IMR-90 (cell line): ENCODE results near the gene DTL. TPM values are rescaled to one million over a fixed set of nuclear protein-coding genes. Genes with fewer than 3 reads are reported as not detected.
A peak's percentile ranks its signal among the peaks of the same experiment; 100 is the strongest.

ENCODE experiments used
- ATAC-seq: fragments of 200-7000 bp; cut with Tn5 transposase; 2 replicates; pipeline ENCODE4 v1.9.1; 2020; ENCODE audit warnings: low read depth, mild to moderate bottlenecking, moderate library complexity
- BruUV-seq: library from RNA; stranded (reverse); fragments of 400-500 nt; replicated peaks from 2 replicates; lab custom pipeline; 2021; lab: Mats Ljungman, UMichigan
- CTCF ChIA-PET: fragments of 300-600 bp; formaldehyde crosslinking; extraction: SDS; loops from one replicate; lab custom pipeline; 2021; ENCODE audit warnings: antibody characterized with exemption; lab: Yijun Ruan, JAX
- POLR2A ChIA-PET: fragments of 300-600 bp; sonication (Branson Sonifier 250); formaldehyde crosslinking; loops from one replicate; lab custom pipeline; 2022; ENCODE audit warnings: antibody characterized with exemption; ENCODE audit not compliant: unreplicated experiment; lab: Charles Lee
- DNase-seq: peaks from one replicate; pipeline ENCODE4 v3.0.0; 2013
- H2AFZ ChIP-seq: replicated peaks from 2 replicates; pipeline ENCODE3; 2013; ENCODE audit warnings: low read length, mild to moderate bottlenecking; ENCODE audit not compliant: poor library complexity
- H2AK5ac ChIP-seq: 2 replicates; pipeline ENCODE4 v1.6.1; 2013; ENCODE audit warnings: low read depth, low read length, inconsistent platforms
- H2AK9ac ChIP-seq: replicated peaks from 2 replicates; pipeline ENCODE3; 2013; ENCODE audit warnings: mild to moderate bottlenecking, low read depth, low read length, moderate library complexity; ENCODE audit not compliant: poor library complexity
- H2BK120ac ChIP-seq: 2 replicates; pipeline ENCODE4 v1.6.1; 2013; ENCODE audit warnings: low read depth, low read length, inconsistent platforms
- H2BK15ac ChIP-seq: 3 replicates; pipeline ENCODE4 v1.6.1; 2013; ENCODE audit warnings: low read depth, low read length, inconsistent platforms
- H2BK20ac ChIP-seq: 2 replicates; pipeline ENCODE4 v1.6.1; 2013; ENCODE audit warnings: low read depth, mild to moderate bottlenecking, inconsistent platforms, low read length, moderate library complexity
- H2BK5ac ChIP-seq: 2 replicates; pipeline ENCODE4 v1.6.1; 2013; ENCODE audit warnings: mild to moderate bottlenecking, low read depth, low read length, inconsistent platforms; ENCODE audit not compliant: poor library complexity, severe bottlenecking
- H3K14ac ChIP-seq: replicated peaks from 2 replicates; pipeline ENCODE4 v1.6.1; 2013; ENCODE audit warnings: low read depth, low read length, inconsistent platforms
- H3K18ac ChIP-seq: 2 replicates; pipeline ENCODE4 v1.6.1; 2013; ENCODE audit warnings: low read depth, low read length, control low read depth
- H3K23ac ChIP-seq: 2 replicates; pipeline ENCODE4 v1.6.1; 2013; ENCODE audit warnings: low read depth, low read length, inconsistent platforms
- H3K27ac ChIP-seq: 2 replicates; pipeline ENCODE4 v1.5.1; 2013; ENCODE audit warnings: mild to moderate bottlenecking, control low read depth, low read length; ENCODE audit not compliant: insufficient read depth
- H3K27me3 ChIP-seq: 2 replicates; pipeline ENCODE4 v1.6.1; 2013; ENCODE audit warnings: low read length; ENCODE audit not compliant: control insufficient read depth, insufficient read depth
- H3K36me3 ChIP-seq: 2 replicates; pipeline ENCODE4 v1.6.1; 2013; ENCODE audit warnings: low read length, mixed read lengths; ENCODE audit not compliant: control insufficient read depth, insufficient read depth
- H3K4ac ChIP-seq: 2 replicates; pipeline ENCODE4 v1.6.1; 2013; ENCODE audit warnings: low read depth, low read length, inconsistent platforms
- H3K4me1 ChIP-seq: 2 replicates; pipeline ENCODE4 v1.6.1; 2013; ENCODE audit warnings: low read length, mixed read lengths; ENCODE audit not compliant: control insufficient read depth, insufficient read depth
- H3K4me2 ChIP-seq: 2 replicates; pipeline ENCODE4 v1.6.1; 2013; ENCODE audit warnings: low read depth, mild to moderate bottlenecking, control low read depth, low read length, moderate library complexity
- H3K4me3 ChIP-seq: 2 replicates; pipeline ENCODE4 v1.5.1; 2013; ENCODE audit warnings: low read depth, mild to moderate bottlenecking, control low read depth, low read length, moderate library complexity; ENCODE audit not compliant: insufficient read depth
- H3K56ac ChIP-seq: 2 replicates; pipeline ENCODE4 v1.6.1; 2013; ENCODE audit warnings: low read length, inconsistent platforms; ENCODE audit not compliant: insufficient read depth; ENCODE audit errors: extremely low read depth
- H3K79me1 ChIP-seq, 2 experiments: 2 replicates each; pipeline ENCODE4 v1.6.1; 2013; ENCODE audit warnings: low read length in 2 of 2, inconsistent platforms in 1 of 2, low read depth in 1 of 2
- H3K9ac ChIP-seq: 2 replicates; pipeline ENCODE4 v1.6.1; 2013; ENCODE audit warnings: low read depth, low read length, control low read depth
- H3K9me1 ChIP-seq: 2 replicates; pipeline ENCODE4 v1.6.1; 2013; ENCODE audit warnings: low read length, inconsistent platforms; ENCODE audit not compliant: insufficient read depth
- H3K9me3 ChIP-seq: 2 replicates; pipeline ENCODE4 v1.6.1; 2013; ENCODE audit warnings: low read length; ENCODE audit not compliant: control insufficient read depth, insufficient read depth
- H4K20me1 ChIP-seq: 2 replicates; pipeline ENCODE4 v1.6.1; 2013; ENCODE audit warnings: low read length, inconsistent platforms; ENCODE audit not compliant: insufficient read depth
- H4K5ac ChIP-seq: 2 replicates; pipeline ENCODE4 v1.6.1; 2013; ENCODE audit warnings: mild to moderate bottlenecking, low read depth, low read length, control low read depth
- H4K8ac ChIP-seq, 2 experiments: 2 replicates each; pipeline ENCODE4 v1.6.1; 2013; ENCODE audit warnings: low read depth in 2 of 2, low read length in 2 of 2, control low read depth in 1 of 2, inconsistent platforms in 1 of 2
- H4K91ac ChIP-seq: 2 replicates; pipeline ENCODE4 v1.6.1; 2013; ENCODE audit warnings: low read depth, low read length, inconsistent platforms; ENCODE audit not compliant: insufficient read depth
- BHLHE40 ChIP-seq: fragments of 150-350 bp; IDR thresholded peaks from 2 replicates; pipeline ENCODE4 v1.6.1; 2016; ENCODE audit warnings: mild to moderate bottlenecking, low read depth, low read length
- CEBPB ChIP-seq: IDR thresholded peaks from 2 replicates; pipeline ENCODE4 v1.6.1; 2012; ENCODE audit warnings: low read depth, low read length, improper control_type of control experiment
- CHD1 ChIP-seq: IDR thresholded peaks from 2 replicates; pipeline ENCODE4 v1.6.1; 2012; ENCODE audit warnings: low read depth, low read length, improper control_type of control experiment
- FOS ChIP-seq: fragments of 150-350 bp; IDR thresholded peaks from 2 replicates; pipeline ENCODE4 v1.6.1; 2016; ENCODE audit warnings: low read depth, low read length
- MAFK ChIP-seq: IDR thresholded peaks from 2 replicates; pipeline ENCODE4 v1.6.1; 2012; ENCODE audit warnings: low read depth, low read length, improper control_type of control experiment
- MAZ ChIP-seq: IDR thresholded peaks from 2 replicates; pipeline ENCODE4 v1.6.1; 2012; ENCODE audit warnings: low read depth, mild to moderate bottlenecking, low read length, improper control_type of control experiment, moderate library complexity, borderline replicate concordance
- MXI1 ChIP-seq: IDR thresholded peaks from 2 replicates; pipeline ENCODE4 v1.6.1; 2012; ENCODE audit warnings: low read depth, mild to moderate bottlenecking, low read length, moderate library complexity, borderline replicate concordance
- NFE2L2 ChIP-seq: fragments of 150-350 bp; IDR thresholded peaks from 2 replicates; pipeline ENCODE4 v1.6.1; 2016; ENCODE audit warnings: low read depth, mild to moderate bottlenecking, low read length
- POLR2A ChIP-seq: IDR thresholded peaks from 2 replicates; pipeline ENCODE4 v1.6.1; 2012; ENCODE audit warnings: mild to moderate bottlenecking, low read depth, low read length
- RAD21 ChIP-seq: IDR thresholded peaks from 2 replicates; pipeline ENCODE4 v1.6.1; 2012; ENCODE audit warnings: low read length, improper control_type of control experiment
- RCOR1 ChIP-seq: IDR thresholded peaks from 2 replicates; pipeline ENCODE4 v1.6.1; 2012; ENCODE audit warnings: mild to moderate bottlenecking, low read length, improper control_type of control experiment; ENCODE audit not compliant: insufficient replicate concordance
- RFX5 ChIP-seq: IDR thresholded peaks from 2 replicates; pipeline ENCODE4 v1.8.0; 2012; ENCODE audit warnings: low read depth, mild to moderate bottlenecking, low read length, moderate library complexity
- SMC3 ChIP-seq: fragments of 150-350 bp; IDR thresholded peaks from 2 replicates; pipeline ENCODE4 v1.6.1; 2016; ENCODE audit warnings: low read depth, mild to moderate bottlenecking, antibody characterized with exemption, low read length, moderate library complexity
- WGBS, 2 experiments: methylation state at CpG; one replicate each; pipeline versions ENCODE4 v1.1.5 to v1.1.7; 2013; ENCODE audit warnings: missing lambda C conversion rate in 2 of 2; ENCODE audit not compliant: insufficient read length in 1 of 2; ENCODE audit errors: extremely low coverage in 2 of 2; 5-methylcytosine and 5-hydroxymethylcytosine counted together
- dilution Hi-C: fragments of 300-500 bp; cut with HindIII; formaldehyde crosslinking; loops from one replicate; pipeline ENCODE4 v1.14.3; 2018; ENCODE audit warnings: low sequenced_read_pairs; ENCODE audit not compliant: unreplicated experiment
- in situ Hi-C: fragments of 300-500 bp; cut with MboI; formaldehyde crosslinking; loops from 3 replicates; pipeline ENCODE4 v1.14.3; 2019; ENCODE audit warnings: low sequenced_read_pairs, inconsistent platforms, mixed read lengths
- intact Hi-C: fragments of 100-400 bp; cut with micrococcal nuclease; formaldehyde crosslinking; loops from 2 replicates; pipeline ENCODE4 v1.10.0; 2022
- polyA plus RNA-seq, 3 experiments: library from polyadenylated mRNA; depleted of rRNA; stranded (reverse); fragments of >200 nt; gene quantifications; 2 replicates each; pipeline ENCODE4 v1.2.3, GENCODE V29; 2012; ENCODE audit warnings: low replicate concordance in 1 of 3
- total RNA-seq: library from RNA; depleted of rRNA; stranded (reverse); fragments of >200 nt; gene quantifications from 2 replicates; pipeline ENCODE4 v1.2.3, GENCODE V29; 2012
- TF ChIP-seq, protein P1 (sequence below): fragments of 150-350 bp; IDR thresholded peaks from 2 replicates; pipeline ENCODE4 v1.6.1; 2017; ENCODE audit warnings: mild to moderate bottlenecking, antibody characterized with exemption, low read length, low read depth
- TF ChIP-seq, protein P2 (sequence below): conservative IDR thresholded peaks from 2 replicates; pipeline ENCODE4 v1.5.1; 2012; ENCODE audit warnings: mild to moderate bottlenecking, low read depth, low read length, improper control_type of control experiment
- TF ChIP-seq, protein P3 (sequence below): fragments of 150-350 bp; IDR thresholded peaks from 2 replicates; pipeline ENCODE4 v1.6.1; 2016; ENCODE audit warnings: low read depth, mild to moderate bottlenecking, low read length, moderate library complexity, borderline replicate concordance

The DTL gene
- total and polyA plus RNA-seq, 2 of the 4 experiments (the other 2 are of a cell fraction): 11.8 to 19.9 TPM

DNA sequence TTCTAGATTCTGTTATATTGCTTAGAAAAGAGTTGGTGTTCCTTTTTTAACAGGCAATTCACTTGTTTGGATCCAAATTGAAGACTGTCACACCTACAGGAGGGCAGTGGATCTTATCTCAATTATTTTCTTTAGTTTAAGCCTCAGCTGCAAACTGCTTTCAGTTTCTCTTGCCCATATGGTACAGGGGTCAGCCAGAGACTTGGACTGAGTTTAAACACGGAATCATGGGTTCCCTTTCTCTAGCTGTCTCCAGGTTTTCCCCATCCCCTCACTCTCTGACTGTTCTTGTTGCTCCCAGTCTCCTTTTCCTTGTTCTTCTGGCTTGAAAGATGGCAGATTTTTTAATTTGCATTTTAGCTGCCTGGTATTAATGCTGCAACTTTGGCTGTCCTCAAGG is 18.4 kb downstream of the DTL start:
- no TSS peak for BruUV-seq
- H3K9ac ChIP-seq: no peak overlapping the region
- H2AK9ac ChIP-seq: no peak overlapping the region
- no peak overlapping the region for H2BK15ac ChIP-seq
- WGBS, 2 experiments: no CpG with 5 or more reads among the region's 1 CpG
- DNase-seq (no peak), ATAC-seq (0 out of 2 replicates have a peak, but pooled peaks have one; percentile 27)
- no peak overlapping the region for H2BK20ac ChIP-seq
- H3K23ac ChIP-seq: no peak overlapping the region
- no peak overlapping the region for H2BK120ac ChIP-seq
- TF ChIP-seq POLR2A (no peak), BHLHE40 (no peak), CEBPB (no peak), SMC3 (no peak), RFX5 (no peak), FOS (no peak), CHD1 (no peak), NFE2L2 (no peak), RCOR1 (no peak), MAFK (no peak), RAD21 (no peak), MAZ (no peak), MXI1 (no peak)
- TF ChIP-seq, protein P1, sequence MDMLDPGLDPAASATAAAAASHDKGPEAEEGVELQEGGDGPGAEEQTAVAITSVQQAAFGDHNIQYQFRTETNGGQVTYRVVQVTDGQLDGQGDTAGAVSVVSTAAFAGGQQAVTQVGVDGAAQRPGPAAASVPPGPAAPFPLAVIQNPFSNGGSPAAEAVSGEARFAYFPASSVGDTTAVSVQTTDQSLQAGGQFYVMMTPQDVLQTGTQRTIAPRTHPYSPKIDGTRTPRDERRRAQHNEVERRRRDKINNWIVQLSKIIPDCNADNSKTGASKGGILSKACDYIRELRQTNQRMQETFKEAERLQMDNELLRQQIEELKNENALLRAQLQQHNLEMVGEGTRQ: no peak
- TF ChIP-seq, protein P2, sequence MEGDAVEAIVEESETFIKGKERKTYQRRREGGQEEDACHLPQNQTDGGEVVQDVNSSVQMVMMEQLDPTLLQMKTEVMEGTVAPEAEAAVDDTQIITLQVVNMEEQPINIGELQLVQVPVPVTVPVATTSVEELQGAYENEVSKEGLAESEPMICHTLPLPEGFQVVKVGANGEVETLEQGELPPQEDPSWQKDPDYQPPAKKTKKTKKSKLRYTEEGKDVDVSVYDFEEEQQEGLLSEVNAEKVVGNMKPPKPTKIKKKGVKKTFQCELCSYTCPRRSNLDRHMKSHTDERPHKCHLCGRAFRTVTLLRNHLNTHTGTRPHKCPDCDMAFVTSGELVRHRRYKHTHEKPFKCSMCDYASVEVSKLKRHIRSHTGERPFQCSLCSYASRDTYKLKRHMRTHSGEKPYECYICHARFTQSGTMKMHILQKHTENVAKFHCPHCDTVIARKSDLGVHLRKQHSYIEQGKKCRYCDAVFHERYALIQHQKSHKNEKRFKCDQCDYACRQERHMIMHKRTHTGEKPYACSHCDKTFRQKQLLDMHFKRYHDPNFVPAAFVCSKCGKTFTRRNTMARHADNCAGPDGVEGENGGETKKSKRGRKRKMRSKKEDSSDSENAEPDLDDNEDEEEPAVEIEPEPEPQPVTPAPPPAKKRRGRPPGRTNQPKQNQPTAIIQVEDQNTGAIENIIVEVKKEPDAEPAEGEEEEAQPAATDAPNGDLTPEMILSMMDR: no peak
- TF ChIP-seq, protein P3, sequence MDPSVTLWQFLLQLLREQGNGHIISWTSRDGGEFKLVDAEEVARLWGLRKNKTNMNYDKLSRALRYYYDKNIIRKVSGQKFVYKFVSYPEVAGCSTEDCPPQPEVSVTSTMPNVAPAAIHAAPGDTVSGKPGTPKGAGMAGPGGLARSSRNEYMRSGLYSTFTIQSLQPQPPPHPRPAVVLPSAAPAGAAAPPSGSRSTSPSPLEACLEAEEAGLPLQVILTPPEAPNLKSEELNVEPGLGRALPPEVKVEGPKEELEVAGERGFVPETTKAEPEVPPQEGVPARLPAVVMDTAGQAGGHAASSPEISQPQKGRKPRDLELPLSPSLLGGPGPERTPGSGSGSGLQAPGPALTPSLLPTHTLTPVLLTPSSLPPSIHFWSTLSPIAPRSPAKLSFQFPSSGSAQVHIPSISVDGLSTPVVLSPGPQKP: no peak
- intact Hi-C loops: no loop called here
- H4K91ac ChIP-seq: no peak overlapping the region
- H3K18ac ChIP-seq: no peak overlapping the region
- H4K20me1 ChIP-seq: no peaks in the 10 kb centered on the region
- H3K9me3 ChIP-seq: no peaks in the 10 kb centered on the region
- ChIA-PET CTCF (interaction anchor here (0.8 to 1.5 kb wide), 2 partner anchors 19 to 373 kb away, joined by 3 to 4 read pairs; partner anchors contain the start of genes DTL and INTS7), POLR2A (no interaction called here)
- no peak overlapping the region for H3K56ac ChIP-seq
- H3K9me1 ChIP-seq: no peaks in the 10 kb centered on the region
- H2AFZ ChIP-seq: no peak overlapping the region
- no peak overlapping the region for H3K4me3 ChIP-seq
- H3K14ac ChIP-seq: no peak overlapping the region
- dilution Hi-C loops: no loop called here
- no peaks in the 10 kb centered on the region for H3K4me1 ChIP-seq
- no peak overlapping the region for H4K8ac ChIP-seq
- H3K4ac ChIP-seq: no peak overlapping the region
- peaks cover 0 to 9% of the 10 kb centered on the region in 2 experiments; a peak in 1 of 4 replicates for H3K79me1 ChIP-seq
- peaks cover 2% of the 10 kb centered on the region; the same call in 1 of the 2 replicates for H3K36me3 ChIP-seq
- H4K5ac ChIP-seq: peak overlapping the region; percentile 90; the same call in 1 of the 2 replicates
- in situ Hi-C loops: no loop called here
- H3K4me2 ChIP-seq: peak overlapping the region; percentile 81; the same call in 1 of the 2 replicates
- no peak overlapping the region for H3K27ac ChIP-seq
- no peaks in the 10 kb centered on the region for H3K27me3 ChIP-seq
- no peak overlapping the region for H2AK5ac ChIP-seq
- H2BK5ac ChIP-seq: no peak overlapping the region
